Body of pancreas (tissue), 4 donors: ENCODE results near the gene ITGA1.
"Not testable (repeated sequence)": the region's sequence is repeated elsewhere in the genome, so short reads cannot be mapped to it uniquely, and the experiment has no call there.

Source experiments
- POLR2A ChIP-seq, 3 donors: fragments of 450-650 bp; IDR thresholded peaks; one replicate each; pipeline ENCODE4 v1.6.1; 2016; ENCODE audit warnings: antibody characterized with exemption in 3 of 3, mild to moderate bottlenecking in 2 of 3
- TF ChIP-seq, protein P1 (sequence below), 7 experiments: fragments of 450-650 bp in 4 of 7; fragments of 200-600 bp in 3 of 7; sonication (generic) in 3 of 7; IDR thresholded peaks; one replicate each; pipeline ENCODE4 v1.5.1; 2016 to 2019; ENCODE audit warnings: antibody characterized with exemption in 7 of 7

DNA sequence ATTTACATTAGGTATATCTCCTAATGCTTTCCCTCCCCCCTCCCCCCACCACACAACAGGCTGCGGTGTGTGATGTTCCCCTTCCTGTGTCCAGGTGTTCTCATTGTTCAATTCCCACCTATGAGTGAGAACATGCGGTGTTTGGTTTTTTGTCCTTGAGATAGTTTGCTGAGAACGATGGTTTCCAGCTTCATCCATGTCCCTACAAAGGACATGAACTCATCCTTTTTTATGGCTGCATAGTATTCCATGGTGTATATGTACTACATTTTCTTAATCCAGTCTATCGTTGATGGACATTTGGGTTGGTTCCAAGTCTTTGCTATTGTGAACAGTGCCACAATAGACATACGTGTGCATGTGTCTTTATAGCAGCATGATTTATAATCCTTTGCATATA, 61.0 kb downstream of the ITGA1 start:
- TF ChIP-seq, protein P1, sequence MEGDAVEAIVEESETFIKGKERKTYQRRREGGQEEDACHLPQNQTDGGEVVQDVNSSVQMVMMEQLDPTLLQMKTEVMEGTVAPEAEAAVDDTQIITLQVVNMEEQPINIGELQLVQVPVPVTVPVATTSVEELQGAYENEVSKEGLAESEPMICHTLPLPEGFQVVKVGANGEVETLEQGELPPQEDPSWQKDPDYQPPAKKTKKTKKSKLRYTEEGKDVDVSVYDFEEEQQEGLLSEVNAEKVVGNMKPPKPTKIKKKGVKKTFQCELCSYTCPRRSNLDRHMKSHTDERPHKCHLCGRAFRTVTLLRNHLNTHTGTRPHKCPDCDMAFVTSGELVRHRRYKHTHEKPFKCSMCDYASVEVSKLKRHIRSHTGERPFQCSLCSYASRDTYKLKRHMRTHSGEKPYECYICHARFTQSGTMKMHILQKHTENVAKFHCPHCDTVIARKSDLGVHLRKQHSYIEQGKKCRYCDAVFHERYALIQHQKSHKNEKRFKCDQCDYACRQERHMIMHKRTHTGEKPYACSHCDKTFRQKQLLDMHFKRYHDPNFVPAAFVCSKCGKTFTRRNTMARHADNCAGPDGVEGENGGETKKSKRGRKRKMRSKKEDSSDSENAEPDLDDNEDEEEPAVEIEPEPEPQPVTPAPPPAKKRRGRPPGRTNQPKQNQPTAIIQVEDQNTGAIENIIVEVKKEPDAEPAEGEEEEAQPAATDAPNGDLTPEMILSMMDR (IDR thresholded peaks at IDR 0.05), result not testable (repeated sequence)
- not testable (repeated sequence) for TF ChIP-seq POLR2A (IDR thresholded peaks at IDR 0.05)
